Measurements from ENCODE around the gene THADA.

THADA gene

DNA sequence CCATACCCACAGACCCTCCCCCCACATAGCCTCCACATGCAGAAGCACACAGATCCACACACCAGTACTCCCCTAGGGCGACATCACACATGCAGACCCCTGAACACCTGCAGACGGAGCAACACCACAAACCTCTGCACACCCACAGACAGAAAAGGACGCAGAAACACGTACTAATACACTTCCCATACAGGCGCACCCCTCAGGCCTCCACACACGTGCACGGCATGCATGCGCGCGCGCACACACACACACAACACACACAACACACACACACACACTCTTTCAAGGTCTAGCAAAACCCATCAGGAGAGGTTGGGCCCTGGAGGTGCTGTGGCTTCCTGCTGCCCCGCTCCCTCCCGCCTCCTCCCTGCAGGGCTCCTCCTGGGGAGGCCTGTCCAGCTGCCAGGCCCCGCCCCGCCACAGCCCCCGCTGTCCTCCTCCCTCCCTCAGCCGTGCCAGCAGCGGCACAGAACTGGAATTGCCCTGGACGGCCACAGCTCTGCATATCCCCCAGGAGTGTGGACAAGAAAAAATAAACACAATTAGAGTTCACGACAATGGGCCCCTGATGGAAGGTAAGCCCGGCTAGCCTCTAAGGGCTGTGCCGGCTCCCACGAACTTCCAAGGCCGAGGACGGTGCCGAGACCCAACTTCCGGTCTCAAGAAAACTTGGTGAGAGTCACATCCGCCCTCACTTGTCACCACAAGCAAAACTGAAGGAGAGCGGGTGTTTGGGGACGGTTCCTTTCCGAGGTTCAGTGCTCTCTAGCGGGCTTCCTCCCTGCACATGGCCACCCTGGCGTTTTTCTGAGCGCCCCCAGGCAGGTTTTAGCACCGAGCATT is 376.2 kb downstream of the THADA start (continued):
- TF ChIP-seq ZNF544 (tag by site-specific recombination; IDR thresholded peaks at IDR 0.05) = peak; percentile 30; the same call in 1 of the 2 replicates
- TF ChIP-seq OVOL3 (tag by site-specific recombination; IDR thresholded peaks at IDR 0.05) = no peak
- TF ChIP-seq ZBTB6 (tag by site-specific recombination; IDR thresholded peaks at IDR 0.05) = no peak
- TF ChIP-seq, protein P1, sequence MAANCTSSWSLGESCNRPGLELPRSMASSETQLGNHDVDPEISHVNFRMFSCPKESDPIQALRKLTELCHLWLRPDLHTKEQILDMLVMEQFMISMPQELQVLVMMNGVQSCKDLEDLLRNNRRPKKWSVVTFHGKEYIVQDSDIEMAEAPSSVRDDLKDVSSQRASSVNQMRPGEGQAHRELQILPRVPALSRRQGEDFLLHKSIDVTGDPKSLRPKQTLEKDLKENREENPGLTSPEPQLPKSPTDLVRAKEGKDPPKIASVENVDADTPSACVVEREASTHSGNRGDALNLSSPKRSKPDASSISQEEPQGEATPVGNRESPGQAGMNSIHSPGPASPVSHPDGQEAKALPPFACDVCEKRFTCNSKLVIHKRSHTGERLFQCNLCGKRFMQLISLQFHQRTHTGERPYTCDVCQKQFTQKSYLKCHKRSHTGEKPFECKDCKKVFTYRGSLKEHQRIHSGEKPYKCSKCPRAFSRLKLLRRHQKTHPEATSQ (tag by site-specific recombination; IDR thresholded peaks at IDR 0.05) = no peak
- TF ChIP-seq SCRT1 (tag by site-specific recombination; IDR thresholded peaks at IDR 0.05; ENCODE audit: borderline replicate concordance) = peak; percentile 4; the same call in 1 of the 2 replicates
- TF ChIP-seq ZNF521 (tag by site-specific recombination; IDR thresholded peaks at IDR 0.05) = no peak
- TF ChIP-seq WT1 (tag by site-specific recombination; IDR thresholded peaks at IDR 0.05) = peak; percentile 61
- no peak for TF ChIP-seq ZNF133 (tag by site-specific recombination; IDR thresholded peaks at IDR 0.05)
- TF ChIP-seq ZFP37 (tag by site-specific recombination; IDR thresholded peaks at IDR 0.05) = no peak; the same call in 1 of the 2 replicates
- no peak for TF ChIP-seq GLI4 (tag by site-specific recombination; IDR thresholded peaks at IDR 0.05)
- TF ChIP-seq EGR2 (tag by site-specific recombination; IDR thresholded peaks at IDR 0.05; ENCODE audit: low read depth) = no peak
- TF ChIP-seq SCRT2 (tag by site-specific recombination; IDR thresholded peaks at IDR 0.05) = no peak
- TF ChIP-seq ZNF214 (tag by site-specific recombination; IDR thresholded peaks at IDR 0.05; ENCODE audit: borderline replicate concordance) = no peak
- TF ChIP-seq PBX3 (CRISPR knock-in tag; IDR thresholded peaks at IDR 0.05) = 0 out of 2 replicates have a peak, but pooled peaks have one; percentile 9
- TF ChIP-seq, protein P2, sequence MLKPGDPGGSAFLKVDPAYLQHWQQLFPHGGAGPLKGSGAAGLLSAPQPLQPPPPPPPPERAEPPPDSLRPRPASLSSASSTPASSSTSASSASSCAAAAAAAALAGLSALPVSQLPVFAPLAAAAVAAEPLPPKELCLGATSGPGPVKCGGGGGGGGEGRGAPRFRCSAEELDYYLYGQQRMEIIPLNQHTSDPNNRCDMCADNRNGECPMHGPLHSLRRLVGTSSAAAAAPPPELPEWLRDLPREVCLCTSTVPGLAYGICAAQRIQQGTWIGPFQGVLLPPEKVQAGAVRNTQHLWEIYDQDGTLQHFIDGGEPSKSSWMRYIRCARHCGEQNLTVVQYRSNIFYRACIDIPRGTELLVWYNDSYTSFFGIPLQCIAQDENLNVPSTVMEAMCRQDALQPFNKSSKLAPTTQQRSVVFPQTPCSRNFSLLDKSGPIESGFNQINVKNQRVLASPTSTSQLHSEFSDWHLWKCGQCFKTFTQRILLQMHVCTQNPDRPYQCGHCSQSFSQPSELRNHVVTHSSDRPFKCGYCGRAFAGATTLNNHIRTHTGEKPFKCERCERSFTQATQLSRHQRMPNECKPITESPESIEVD (tag by site-specific recombination; IDR thresholded peaks at IDR 0.05) = no peak
- TF ChIP-seq ZBTB1 (tag by site-specific recombination; IDR thresholded peaks at IDR 0.05) = no peak
- TF ChIP-seq ZNF560 (tag by site-specific recombination; IDR thresholded peaks at IDR 0.05; ENCODE audit: borderline replicate concordance) = no peak
- no peak for TF ChIP-seq ZFHX2 (tag by site-specific recombination; conservative IDR thresholded peaks at IDR 0.05)
- no peak for TF ChIP-seq ZNF707 (tag by site-specific recombination; IDR thresholded peaks at IDR 0.05)
- TF ChIP-seq SALL2 (tag by site-specific recombination; IDR thresholded peaks at IDR 0.05; ENCODE audit: borderline replicate concordance) = no peak
- no peak for TF ChIP-seq ZNF404 (tag by site-specific recombination; IDR thresholded peaks at IDR 0.05)
- TF ChIP-seq ZBTB49 (tag by site-specific recombination; IDR thresholded peaks at IDR 0.05; ENCODE audit: low read depth) = no peak
- peak; percentile 47; the same call in 1 of the 2 replicates for TF ChIP-seq PRDM10 (tag by site-specific recombination; IDR thresholded peaks at IDR 0.05)

Data from HEK293 (cell line).